GM18870 (cell line): ENCODE data around the gene ARHGEF33.

Source experiments
- ATAC-seq: cut with Tn5 transposase; IDR thresholded peaks from one replicate; pipeline ENCODE4 v1.9.1; 2021; ENCODE audit warnings: moderate library complexity; ENCODE audit not compliant: unreplicated experiment

The ARHGEF33 gene

GRCh38 chr2:38951766-38952165, 62.1 kb downstream of the ARHGEF33 start:
- ATAC-seq = no peak

- ATAC-seq = no peak
Observed at GRCh38 chr2:38957972-38958371, 68.3 kb downstream of the ARHGEF33 start.

- no peak for ATAC-seq
Observed at GRCh38 chr2:38959466-38959865, 69.8 kb downstream of the ARHGEF33 start.

DNA sequence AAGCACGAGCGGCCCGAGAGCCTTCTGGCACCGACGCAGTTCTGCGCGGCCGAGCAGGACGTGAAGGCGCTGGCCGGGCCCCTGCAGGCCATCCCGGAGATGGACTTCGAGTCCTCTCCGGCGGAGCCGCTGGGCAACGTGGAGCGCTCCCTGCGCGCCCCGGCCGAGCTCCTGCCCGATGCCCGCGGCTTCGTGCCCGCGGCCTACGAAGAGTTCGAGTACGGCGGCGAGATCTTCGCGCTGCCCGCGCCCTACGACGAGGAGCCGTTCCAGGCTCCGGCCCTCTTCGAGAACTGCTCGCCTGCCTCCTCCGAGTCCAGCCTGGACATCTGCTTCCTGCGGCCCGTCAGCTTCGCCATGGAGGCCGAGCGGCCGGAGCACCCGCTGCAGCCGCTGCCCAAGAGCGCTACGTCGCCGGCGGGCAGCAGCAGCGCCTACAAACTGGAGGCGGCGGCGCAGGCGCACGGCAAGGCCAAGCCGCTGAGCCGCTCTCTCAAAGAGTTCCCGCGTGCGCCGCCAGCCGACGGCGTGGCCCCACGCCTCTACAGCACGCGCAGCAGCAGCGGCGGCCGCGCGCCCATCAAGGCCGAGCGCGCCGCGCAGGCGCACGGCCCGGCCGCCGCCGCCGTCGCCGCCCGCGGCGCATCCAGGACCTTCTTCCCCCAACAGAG, 70.4 kb downstream of the ARHGEF33 start:
- ATAC-seq = no peak

DNA sequence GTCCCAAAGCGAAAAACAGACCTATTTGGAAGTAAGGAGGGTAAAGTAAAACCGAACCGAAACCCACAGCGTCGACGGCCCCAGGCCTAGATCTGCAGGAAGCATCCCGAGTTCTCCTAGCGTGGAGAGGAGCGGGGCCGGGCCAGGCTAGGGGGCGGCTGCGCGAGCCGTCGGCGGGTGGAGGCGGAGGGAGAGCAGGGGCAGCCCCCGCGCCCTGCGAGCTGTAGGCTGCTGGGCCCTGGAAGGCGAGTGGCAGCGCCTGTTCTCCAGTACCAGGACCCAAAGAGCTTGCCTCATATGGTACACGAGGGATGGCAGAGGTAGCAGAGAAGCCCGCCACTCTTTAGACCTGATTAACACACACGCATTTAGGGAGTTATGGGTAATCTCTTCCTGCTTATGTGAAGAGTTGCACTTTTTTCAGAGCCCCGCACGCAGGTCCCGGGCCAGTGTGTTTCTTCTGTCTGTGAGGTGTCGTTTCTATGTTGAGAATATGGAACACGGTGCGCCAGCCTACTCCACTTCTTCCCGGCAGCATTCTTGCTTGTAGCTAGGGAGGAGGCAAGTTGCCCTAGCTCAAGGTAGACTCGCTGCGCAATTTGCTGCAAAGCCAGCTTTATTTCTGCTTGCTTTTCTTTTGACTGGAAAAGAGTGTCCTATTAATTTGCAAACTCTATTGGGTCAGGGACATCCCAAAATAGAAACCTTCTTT, 71.1 kb downstream of the ARHGEF33 start:
- no peak for ATAC-seq

DNA sequence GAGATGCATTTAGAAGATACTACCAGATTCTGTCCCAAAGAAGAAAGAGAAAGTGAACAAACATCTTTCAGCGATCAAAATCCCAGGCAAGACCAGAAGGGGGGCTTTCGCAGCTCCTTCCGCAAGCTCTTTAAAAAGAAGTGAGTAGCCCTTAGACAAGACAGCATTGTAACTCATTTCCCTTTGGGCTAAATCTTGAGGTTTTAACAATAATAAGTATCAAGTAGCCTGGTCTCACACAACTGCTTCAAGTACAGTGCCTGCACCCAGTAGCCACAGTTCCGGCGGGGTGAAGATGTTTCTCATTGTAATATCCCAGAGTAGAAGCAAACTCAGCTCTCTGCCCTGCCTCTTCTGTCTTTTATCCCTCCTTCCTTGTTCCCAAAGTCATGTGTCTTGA, 76.3 kb downstream of the ARHGEF33 start:
- ATAC-seq = no peak

- no peak for ATAC-seq
Observed at GRCh38 chr2:38966678-38967077, 77.0 kb downstream of the ARHGEF33 start.

DNA sequence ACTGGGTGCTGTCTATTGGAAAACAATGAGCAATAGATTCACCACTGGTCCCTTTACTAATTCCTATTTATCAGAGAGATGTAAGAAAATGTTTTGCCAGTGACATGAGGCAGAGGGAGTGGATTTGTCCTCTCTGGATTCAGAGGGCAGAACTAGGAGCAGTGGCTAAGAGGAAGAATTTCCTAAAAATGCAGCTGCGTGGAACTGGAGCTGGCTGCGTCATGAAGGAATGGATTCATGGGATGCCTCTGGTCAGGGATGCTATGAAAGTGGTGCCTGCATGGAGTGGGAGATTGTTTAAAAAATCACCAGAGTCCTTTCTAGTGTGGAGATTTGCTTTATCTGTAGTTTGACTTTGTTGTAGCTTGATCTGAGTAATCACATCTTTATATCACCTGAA, 78.3 kb downstream of the ARHGEF33 start:
- ATAC-seq = no peak

DNA sequence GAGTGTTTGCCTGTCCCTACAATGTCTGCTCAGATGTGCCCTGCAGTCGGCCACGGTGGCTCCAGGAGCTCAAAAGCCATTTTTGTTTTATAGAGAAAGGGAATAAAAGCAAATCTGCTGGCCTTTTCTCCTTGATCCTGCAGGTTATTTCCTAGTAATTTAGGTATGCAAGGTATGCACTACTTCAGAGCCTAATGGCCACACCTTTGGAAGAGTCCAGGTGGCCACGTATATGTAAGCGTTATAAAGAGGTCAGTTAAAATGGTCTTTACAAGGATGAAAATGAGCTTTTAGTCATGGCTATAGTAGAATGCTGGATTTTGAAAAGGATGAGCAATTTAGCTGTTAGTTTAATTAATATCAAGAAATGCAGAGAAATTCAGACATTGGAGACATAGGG, 81.7 kb downstream of the ARHGEF33 start:
- no peak for ATAC-seq

DNA sequence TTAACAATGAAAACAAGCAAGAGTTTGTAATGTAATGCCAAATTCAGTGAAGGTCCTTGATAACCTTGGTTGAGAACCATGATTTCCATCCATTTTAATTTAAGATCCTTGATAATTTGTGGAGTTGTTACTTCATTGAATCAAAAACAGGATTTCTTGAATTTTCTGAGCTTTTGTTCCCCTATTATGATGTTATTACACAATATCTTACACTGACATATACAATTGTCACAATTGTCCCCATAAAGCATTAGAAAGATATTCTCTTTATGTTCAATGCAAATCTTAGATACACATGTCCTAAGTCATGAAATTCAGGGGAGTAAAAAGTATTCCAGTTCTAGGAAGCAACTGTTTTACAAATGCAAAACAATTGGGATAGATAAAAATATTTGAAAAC, 83.6 kb downstream of the ARHGEF33 start:
- no peak for ATAC-seq

DNA sequence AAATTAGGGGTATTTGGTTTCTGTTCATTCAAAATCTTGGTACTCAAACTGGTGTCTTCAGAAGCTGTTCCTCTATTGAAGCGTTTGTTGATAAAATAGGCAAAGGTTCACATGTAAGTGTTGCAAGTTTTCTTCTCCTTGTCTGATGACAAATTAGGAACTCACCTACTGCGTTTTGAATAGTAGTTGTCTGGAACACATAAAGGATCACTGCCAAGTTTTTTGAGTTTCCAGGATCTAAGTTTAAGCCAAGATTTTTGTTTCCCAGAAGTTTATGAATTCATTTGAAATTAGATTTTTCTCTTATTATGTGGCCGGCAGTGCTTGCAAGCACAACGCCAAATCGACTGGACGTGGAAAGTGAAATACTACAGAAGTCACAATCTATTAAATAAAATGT, 85.4 kb downstream of the ARHGEF33 start:
- ATAC-seq = no peak

DNA sequence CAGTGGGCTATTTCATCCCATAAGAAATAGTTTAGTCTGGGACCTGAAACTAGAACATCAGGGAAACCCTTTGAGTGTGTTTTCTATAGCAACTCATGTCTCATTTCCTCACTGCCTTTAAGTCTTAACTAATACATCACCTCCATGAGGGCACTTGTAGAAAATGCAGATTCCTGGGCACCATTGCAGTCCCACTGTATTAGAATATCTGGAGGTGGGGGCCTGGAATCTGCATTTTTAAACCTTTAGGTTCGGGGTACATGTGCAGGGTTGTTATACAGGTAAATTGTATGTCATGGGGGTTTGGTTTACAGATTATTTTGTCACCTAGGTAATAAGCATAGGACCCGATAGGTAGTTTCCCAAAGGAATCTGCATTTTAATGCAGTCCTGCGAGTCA, 87.4 kb downstream of the ARHGEF33 start:
- ATAC-seq = no peak

GRCh38 chr2:38978296-38978903, 88.7 kb downstream of the ARHGEF33 start:
- no peak for ATAC-seq

GRCh38 chr2:38978908-38979307, 89.2 kb downstream of the ARHGEF33 start:
- no peak for ATAC-seq

- ATAC-seq = no peak
Observed at GRCh38 chr2:38981003-38981669, 91.5 kb downstream of the ARHGEF33 start.

DNA sequence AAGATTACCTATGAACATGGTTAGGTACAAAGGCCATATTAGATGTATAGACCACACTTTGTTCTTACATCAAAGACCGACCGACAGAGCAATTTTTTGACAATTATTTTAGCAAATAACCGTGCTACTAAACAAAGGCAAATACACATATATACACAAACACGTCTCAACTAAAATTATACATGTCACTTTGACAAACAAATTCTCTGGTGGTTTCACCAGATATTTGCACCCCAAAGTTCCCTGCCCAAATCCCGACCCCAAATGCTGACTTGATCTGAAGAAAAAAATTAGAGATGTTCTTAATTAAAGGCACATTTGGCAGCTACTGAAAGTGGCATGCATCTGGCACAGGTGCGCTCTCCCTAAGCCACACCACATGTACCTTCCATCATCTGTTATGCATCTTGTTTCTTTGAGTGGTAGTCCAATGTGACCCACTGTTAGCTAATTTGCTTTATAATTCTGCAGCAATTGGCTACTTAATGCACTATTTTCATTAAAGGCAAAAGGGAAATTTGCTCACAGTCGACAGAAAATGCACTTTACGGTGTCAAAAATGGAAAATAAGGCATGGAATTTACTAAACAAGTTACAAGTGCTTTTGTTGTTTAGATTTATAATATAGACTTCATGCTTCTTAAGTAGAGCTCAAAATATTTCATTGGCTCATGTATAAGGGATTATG, 92.1 kb downstream of the ARHGEF33 start:
- no peak for ATAC-seq

DNA sequence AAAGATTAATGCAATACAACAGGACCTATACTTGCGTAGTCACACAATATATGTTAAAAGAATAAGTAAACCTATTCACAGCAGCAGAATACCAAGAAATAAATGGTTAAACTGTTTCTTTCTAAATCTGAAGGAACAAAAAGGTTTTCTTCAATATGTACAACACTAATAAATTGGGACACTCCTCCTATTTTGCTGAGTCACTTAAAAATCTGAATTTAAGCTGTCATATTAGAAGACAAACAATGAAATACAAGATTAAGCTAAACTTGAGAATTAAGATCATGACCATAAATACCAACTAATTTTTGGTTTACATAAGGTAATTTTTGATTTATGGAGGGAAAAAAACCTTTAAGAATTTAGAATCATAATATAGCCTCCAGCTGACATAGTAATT, 92.8 kb downstream of the ARHGEF33 start:
- ATAC-seq = no peak

GRCh38 chr2:38988716-38989115, 99.0 kb downstream of the ARHGEF33 start:
- no peak for ATAC-seq

GRCh38 chr2:38991899-38992298, 102.2 kb downstream of the ARHGEF33 start:
- ATAC-seq = no peak

DNA sequence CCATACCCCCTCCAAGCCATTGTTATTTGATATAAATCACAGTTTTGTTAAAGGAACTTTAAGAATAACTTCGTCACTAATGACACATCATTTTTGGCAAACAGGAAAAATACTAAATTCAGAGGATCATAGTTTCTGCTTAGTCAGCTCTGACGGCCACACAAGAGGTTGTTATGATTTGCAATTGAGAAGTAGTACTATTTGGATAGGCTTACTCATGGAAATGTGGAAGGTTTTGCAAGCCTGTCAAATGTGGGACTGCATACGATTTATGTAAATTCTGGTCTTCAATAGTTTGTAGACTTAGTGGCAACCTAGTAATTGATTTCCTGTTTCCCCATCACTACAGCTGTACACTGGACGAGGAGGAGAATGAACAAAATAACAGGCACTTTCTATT, 108.1 kb downstream of the ARHGEF33 start:
- no peak for ATAC-seq

- no peak for ATAC-seq
Observed at GRCh38 chr2:39000552-39000951, 110.9 kb downstream of the ARHGEF33 start.
